Subcutaneous abdominal adipose tissue (tissue), 5 donors: Measurements from ENCODE around the gene NLGN2.
A peak's percentile ranks its signal among the peaks of the same experiment; 100 is the strongest.

ENCODE experiments used
- H3K27ac ChIP-seq: one replicate; pipeline ENCODE4 v1.7.0; 2013; ENCODE audit warnings: low read depth, mild to moderate bottlenecking, inconsistent platforms, low read length, moderate library complexity
- H3K27me3 ChIP-seq, 5 donors: one replicate each; pipeline ENCODE4 v1.7.0; 2013; ENCODE audit warnings: low read length in 5 of 5, inconsistent platforms in 1 of 5; ENCODE audit not compliant: control insufficient read depth in 5 of 5, insufficient read depth in 4 of 5
- H3K36me3 ChIP-seq, 5 donors: one replicate each; pipeline ENCODE4 v1.7.0; 2013; ENCODE audit warnings: low read length in 5 of 5; ENCODE audit not compliant: control insufficient read depth in 5 of 5, insufficient read depth in 5 of 5
- H3K4me1 ChIP-seq, 5 donors: one replicate each; pipeline ENCODE4 v1.7.0; 2013; ENCODE audit warnings: low read length in 5 of 5, mild to moderate bottlenecking in 3 of 5, moderate library complexity in 1 of 5; ENCODE audit not compliant: control insufficient read depth in 5 of 5, insufficient read depth in 5 of 5
- H3K4me3 ChIP-seq, 5 donors: one replicate each; pipeline ENCODE4 v1.7.0; 2013; ENCODE audit warnings: low read length in 5 of 5, low read depth in 1 of 5
- H3K9ac ChIP-seq, 5 donors: one replicate each; pipeline ENCODE4 v1.7.0; 2013; ENCODE audit warnings: low read length in 5 of 5, mild to moderate bottlenecking in 4 of 5, moderate library complexity in 3 of 5
- H3K9me3 ChIP-seq, 5 donors: one replicate each; pipeline ENCODE4 v1.7.0; 2013; ENCODE audit warnings: low read length in 5 of 5; ENCODE audit not compliant: control insufficient read depth in 5 of 5
- donor health status: healthy.
- donor health status: healthy.
- donor health status: healthy.
- donor health status: healthy.
- donor health status: healthy.

NLGN2 gene

GRCh38 chr17:7403727-7403976 lies 4.0 kb upstream of the NLGN2 start:
- peaks cover 0 to 2% (median 0%) of the 10 kb centered on the region in 5 donors for H3K36me3 ChIP-seq
- no peaks in the 10 kb centered on the region for H3K27me3 ChIP-seq
- H3K27ac ChIP-seq, result peak overlapping the region; percentile 92
- peak overlapping the region in 4 of 5 donors; percentile 43 to 82 (median 71) for H3K9ac ChIP-seq
- peaks cover 4 to 25% (median 17%) of the 10 kb centered on the region in 5 donors for H3K4me1 ChIP-seq
- peak overlapping the region; percentile 77 to 83 (median 80) for H3K4me3 ChIP-seq
- H3K9me3 ChIP-seq, result no peaks in the 10 kb centered on the region

GRCh38 chr17:7403977-7404736 lies 3.5 kb upstream of the NLGN2 start, which contains the start of gene TMEM256:
Gene TMEM256 (minus strand): TSS chr17:7404097. CDS start chr17:7404084, 13 bp downstream.
- H3K4me1 ChIP-seq, result peaks cover 4 to 25% (median 17%) of the 10 kb centered on the region in 5 donors

GRCh38 chr17:7404737-7405349 lies 2.8 kb upstream of the NLGN2 start:
- peak overlapping the region; percentile 44 to 83 (median 62) for H3K4me3 ChIP-seq
- H3K4me1 ChIP-seq, result peaks cover 4 to 25% (median 17%) of the 10 kb centered on the region in 5 donors
- peak overlapping the region; percentile 46 for H3K27ac ChIP-seq
- H3K9ac ChIP-seq, result peak overlapping the region in 3 of 5 donors; percentile 51 to 75 (median 73)
- H3K27me3 ChIP-seq, result no peaks in the 10 kb centered on the region
- peaks cover 0 to 13% (median 4%) of the 10 kb centered on the region in 5 donors for H3K36me3 ChIP-seq
- no peaks in the 10 kb centered on the region for H3K9me3 ChIP-seq

More at GRCh38 chr17:7403977-7404736, 3.5 kb upstream of the NLGN2 start, which contains the start of gene TMEM256:
- Histone ChIP-seq H3K36me3 (peaks cover 0 to 7% (median 0%) of the 10 kb centered on the region in 5 donors), H3K27ac (peak within 1 kb of the TSS; percentile 92), H3K9ac (peak within 1 kb of the TSS; percentile 43 to 82 (median 75)), H3K27me3 (no peaks in the 10 kb centered on the region), H3K9me3 (no peaks in the 10 kb centered on the region), H3K4me3 (peak within 1 kb of the TSS; percentile 77 to 83 (median 80))

GRCh38 chr17:7405350-7406234 lies 2.1 kb upstream of the NLGN2 start:
- H3K9ac ChIP-seq, result peak overlapping the region in 3 of 5 donors; percentile 51 to 75 (median 73)
- H3K4me3 ChIP-seq, result peak overlapping the region in 4 of 5 donors; percentile 61 to 83 (median 70)
- peak overlapping the region; percentile 46 for H3K27ac ChIP-seq
- peaks cover 4 to 25% (median 17%) of the 10 kb centered on the region in 5 donors for H3K4me1 ChIP-seq
- H3K9me3 ChIP-seq, result no peaks in the 10 kb centered on the region
- H3K27me3 ChIP-seq, result no peaks in the 10 kb centered on the region
- H3K36me3 ChIP-seq, result peaks cover 0 to 17% (median 9%) of the 10 kb centered on the region in 5 donors

GRCh38 chr17:7406235-7406825 lies 1.3 kb upstream of the NLGN2 start:
- Histone ChIP-seq H3K27ac (no peak overlapping the region), H3K27me3 (no peaks in the 10 kb centered on the region), H3K4me1 (peaks cover 4 to 25% (median 17%) of the 10 kb centered on the region in 5 donors), H3K9ac (no peak overlapping the region), H3K36me3 (peaks cover 0 to 17% (median 10%) of the 10 kb centered on the region in 5 donors), H3K9me3 (no peaks in the 10 kb centered on the region), H3K4me3 (no peak overlapping the region)

GRCh38 chr17:7407082-7407481 lies 563 bp upstream of the NLGN2 start:
- Histone ChIP-seq H3K27ac (no peak overlapping the region), H3K36me3 (peaks cover 0 to 17% (median 10%) of the 10 kb centered on the region in 5 donors), H3K4me3 (no peak overlapping the region), H3K9me3 (no peaks in the 10 kb centered on the region), H3K4me1 (peaks cover 4 to 25% (median 17%) of the 10 kb centered on the region in 5 donors), H3K9ac (no peak overlapping the region), H3K27me3 (no peaks in the 10 kb centered on the region)

- Histone ChIP-seq H3K4me3 (no peak overlapping the region), H3K27me3 (no peaks in the 10 kb centered on the region), H3K9ac (no peak overlapping the region), H3K4me1 (peaks cover under 1 to 17% (median 9%) of the 10 kb centered on the region in 5 donors), H3K9me3 (no peaks in the 10 kb centered on the region), H3K36me3 (peaks cover 0 to 17% (median 10%) of the 10 kb centered on the region in 5 donors), H3K27ac (no peak overlapping the region)
Measured at GRCh38 chr17:7408252-7408727, 645 bp downstream of the NLGN2 start.

- H3K36me3 ChIP-seq, result peaks cover 0 to 17% (median 10%) of the 10 kb centered on the region in 5 donors
- H3K9me3 ChIP-seq, result no peaks in the 10 kb centered on the region
- peaks cover 0 to 16% (median 7%) of the 10 kb centered on the region in 5 donors for H3K4me1 ChIP-seq
- no peak overlapping the region for H3K4me3 ChIP-seq
- no peak overlapping the region for H3K9ac ChIP-seq
- no peaks in the 10 kb centered on the region for H3K27me3 ChIP-seq
- no peak overlapping the region for H3K27ac ChIP-seq
Measured at GRCh38 chr17:7408863-7409262, 1.2 kb downstream of the NLGN2 start.

- no peak overlapping the region for H3K4me3 ChIP-seq
- H3K27me3 ChIP-seq, result no peaks in the 10 kb centered on the region
- H3K27ac ChIP-seq, result no peak overlapping the region
- H3K36me3 ChIP-seq, result peaks cover 0 to 19% (median 11%) of the 10 kb centered on the region in 5 donors
- peaks cover 0 to 16% (median 7%) of the 10 kb centered on the region in 5 donors for H3K4me1 ChIP-seq
- H3K9me3 ChIP-seq, result no peaks in the 10 kb centered on the region
- no peak overlapping the region for H3K9ac ChIP-seq
Measured at GRCh38 chr17:7409716-7410115, 2.1 kb downstream of the NLGN2 start.
